PC-9 (cell line): ENCODE data around the gene PTPRM.

Source experiments
- EZH2 ChIP-seq: fragments of 200-600 bp; sonication (generic); IDR thresholded peaks from 2 replicates; pipeline ENCODE4 v1.8.0; 2017; ENCODE audit warnings: antibody characterized with exemption, low read depth
- TF ChIP-seq, protein P1 (sequence below): fragments of 200-600 bp; sonication (generic); conservative IDR thresholded peaks from 2 replicates; pipeline ENCODE4 v1.6.1; 2017; ENCODE audit warnings: mixed run types, antibody characterized with exemption, mild to moderate bottlenecking, moderate library complexity

DNA sequence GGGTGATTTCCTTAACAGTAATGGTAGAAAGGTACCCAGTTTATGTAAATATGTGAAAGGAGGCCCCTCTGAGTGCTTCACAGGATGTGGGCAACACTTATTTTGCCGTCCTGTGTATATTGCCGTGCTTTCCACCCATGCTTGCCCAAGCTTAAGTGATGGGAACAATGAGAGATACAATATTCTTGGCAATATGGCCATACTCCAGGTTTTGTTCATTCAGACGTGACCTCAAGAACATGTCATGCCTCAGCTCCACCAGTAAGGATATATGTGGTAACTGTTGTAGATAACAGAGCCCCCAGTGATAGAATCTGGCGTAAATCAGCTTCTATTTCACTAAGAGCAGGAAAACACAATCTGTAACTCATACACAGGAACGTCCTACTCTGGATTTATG is 318.7 kb downstream of the PTPRM start:
- TF ChIP-seq, protein P1, sequence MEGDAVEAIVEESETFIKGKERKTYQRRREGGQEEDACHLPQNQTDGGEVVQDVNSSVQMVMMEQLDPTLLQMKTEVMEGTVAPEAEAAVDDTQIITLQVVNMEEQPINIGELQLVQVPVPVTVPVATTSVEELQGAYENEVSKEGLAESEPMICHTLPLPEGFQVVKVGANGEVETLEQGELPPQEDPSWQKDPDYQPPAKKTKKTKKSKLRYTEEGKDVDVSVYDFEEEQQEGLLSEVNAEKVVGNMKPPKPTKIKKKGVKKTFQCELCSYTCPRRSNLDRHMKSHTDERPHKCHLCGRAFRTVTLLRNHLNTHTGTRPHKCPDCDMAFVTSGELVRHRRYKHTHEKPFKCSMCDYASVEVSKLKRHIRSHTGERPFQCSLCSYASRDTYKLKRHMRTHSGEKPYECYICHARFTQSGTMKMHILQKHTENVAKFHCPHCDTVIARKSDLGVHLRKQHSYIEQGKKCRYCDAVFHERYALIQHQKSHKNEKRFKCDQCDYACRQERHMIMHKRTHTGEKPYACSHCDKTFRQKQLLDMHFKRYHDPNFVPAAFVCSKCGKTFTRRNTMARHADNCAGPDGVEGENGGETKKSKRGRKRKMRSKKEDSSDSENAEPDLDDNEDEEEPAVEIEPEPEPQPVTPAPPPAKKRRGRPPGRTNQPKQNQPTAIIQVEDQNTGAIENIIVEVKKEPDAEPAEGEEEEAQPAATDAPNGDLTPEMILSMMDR: no peak
- no peak for TF ChIP-seq EZH2
